Measurements from ENCODE around the gene NAA40.
"Not testable (repeated sequence)": the region's sequence is repeated elsewhere in the genome, so short reads cannot be mapped to it uniquely, and the experiment has no call there.

- TF ChIP-seq, protein P1, sequence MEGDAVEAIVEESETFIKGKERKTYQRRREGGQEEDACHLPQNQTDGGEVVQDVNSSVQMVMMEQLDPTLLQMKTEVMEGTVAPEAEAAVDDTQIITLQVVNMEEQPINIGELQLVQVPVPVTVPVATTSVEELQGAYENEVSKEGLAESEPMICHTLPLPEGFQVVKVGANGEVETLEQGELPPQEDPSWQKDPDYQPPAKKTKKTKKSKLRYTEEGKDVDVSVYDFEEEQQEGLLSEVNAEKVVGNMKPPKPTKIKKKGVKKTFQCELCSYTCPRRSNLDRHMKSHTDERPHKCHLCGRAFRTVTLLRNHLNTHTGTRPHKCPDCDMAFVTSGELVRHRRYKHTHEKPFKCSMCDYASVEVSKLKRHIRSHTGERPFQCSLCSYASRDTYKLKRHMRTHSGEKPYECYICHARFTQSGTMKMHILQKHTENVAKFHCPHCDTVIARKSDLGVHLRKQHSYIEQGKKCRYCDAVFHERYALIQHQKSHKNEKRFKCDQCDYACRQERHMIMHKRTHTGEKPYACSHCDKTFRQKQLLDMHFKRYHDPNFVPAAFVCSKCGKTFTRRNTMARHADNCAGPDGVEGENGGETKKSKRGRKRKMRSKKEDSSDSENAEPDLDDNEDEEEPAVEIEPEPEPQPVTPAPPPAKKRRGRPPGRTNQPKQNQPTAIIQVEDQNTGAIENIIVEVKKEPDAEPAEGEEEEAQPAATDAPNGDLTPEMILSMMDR (IDR thresholded peaks at IDR 0.05; ENCODE audit: insufficient read depth, low read depth, low read length), result not testable (repeated sequence)
- TF ChIP-seq EZH2 (IDR thresholded peaks at IDR 0.05; ENCODE audit: insufficient read depth, low read length), result not testable (repeated sequence)
These were observed 35.1 kb downstream of the NAA40 start for GRCh38 chr11:63973912-63974258.
